HEK293 (cell line): Measurements from ENCODE around the gene MAPT.

Source experiments
- CTCF ChIA-PET: fragments of 350-600 bp; formaldehyde crosslinking; extraction: SDS; loops from one replicate; lab custom pipeline; 2021; ENCODE audit warnings: antibody characterized with exemption; lab: Yijun Ruan, JAX
- POLR2A ChIA-PET: fragments of 300-600 bp; formaldehyde crosslinking; extraction: SDS; loops from one replicate; lab custom pipeline; 2020; ENCODE audit warnings: antibody characterized with exemption, inconsistent platforms; lab: Yijun Ruan, JAX
- H3K27ac ChIP-seq: fragments of 200-500 bp; sonication (Bioruptor generic); 2 replicates; pipeline ENCODE4 v1.5.1; 2014; ENCODE audit warnings: low read depth, low read length, control low read depth, inconsistent platforms; ENCODE audit errors: extremely low read depth
- H3K36me3 ChIP-seq, 2 experiments: fragments of 200-500 bp in 1 of 2; sonication (Bioruptor generic) in 1 of 2; 1 replicate in 1 of 2; 2 replicates in 1 of 2; pipeline ENCODE4 v1.5.1; 2014 to 2017; ENCODE audit warnings: inconsistent platforms in 2 of 2, low read length in 2 of 2; ENCODE audit not compliant: control insufficient read depth in 2 of 2, insufficient read depth in 1 of 2
- H3K4me1 ChIP-seq: fragments of 200-500 bp; sonication (Bioruptor generic); 2 replicates; pipeline ENCODE4 v1.5.1; 2014; ENCODE audit warnings: mild to moderate bottlenecking, low read length, inconsistent platforms; ENCODE audit not compliant: control insufficient read depth, insufficient read depth
- H3K4me3 ChIP-seq: 2 replicates; pipeline ENCODE4 v1.5.1; 2011; ENCODE audit warnings: low read depth, mild to moderate bottlenecking, control low read depth, low read length, moderate library complexity
- H3K9me3 ChIP-seq: fragments of 200-500 bp; sonication (Bioruptor generic); 2 replicates; pipeline ENCODE4 v1.5.1; 2014; ENCODE audit warnings: low read depth, low read length, inconsistent platforms; ENCODE audit not compliant: control insufficient read depth, insufficient read depth
- EGR2 ChIP-seq: fragments of 450-650 bp; formaldehyde crosslinking; IDR thresholded peaks from 2 replicates; pipeline ENCODE4 v1.5.1; 2016; ENCODE audit warnings: low read depth, missing biosample characterization, missing genetic modification characterization
- KLF1 ChIP-seq: fragments of 450-650 bp; formaldehyde crosslinking; IDR thresholded peaks from 2 replicates; pipeline ENCODE4 v1.5.1; 2016; ENCODE audit warnings: missing biosample characterization, missing genetic modification characterization
- KLF10 ChIP-seq: fragments of 450-650 bp; IDR thresholded peaks from 2 replicates; pipeline ENCODE4 v1.5.1; 2018; ENCODE audit warnings: missing biosample characterization, mild to moderate bottlenecking, missing genetic modification characterization
- KLF8 ChIP-seq: fragments of 450-650 bp; formaldehyde crosslinking; IDR thresholded peaks from 2 replicates; pipeline ENCODE4 v1.5.1; 2016; ENCODE audit warnings: missing biosample characterization, missing genetic modification characterization
- KLF9 ChIP-seq: fragments of 450-650 bp; formaldehyde crosslinking; IDR thresholded peaks from 2 replicates; pipeline ENCODE4 v1.5.1; 2016; ENCODE audit warnings: missing biosample characterization, missing genetic modification characterization, low read depth
- PRDM1 ChIP-seq: fragments of 450-650 bp; formaldehyde crosslinking; IDR thresholded peaks from 2 replicates; pipeline ENCODE4; 2016; ENCODE audit warnings: missing biosample characterization, missing genetic modification characterization
- YY1 ChIP-seq: fragments of 450-650 bp; formaldehyde crosslinking; IDR thresholded peaks from 2 replicates; pipeline ENCODE4 v1.5.1; 2018; ENCODE audit warnings: missing biosample characterization, missing genetic modification characterization
- ZBTB17 ChIP-seq: fragments of 450-650 bp; formaldehyde crosslinking; IDR thresholded peaks from 2 replicates; pipeline ENCODE4 v1.5.1; 2016; ENCODE audit warnings: missing biosample characterization, missing genetic modification characterization
- ZBTB20 ChIP-seq: fragments of 450-650 bp; formaldehyde crosslinking; IDR thresholded peaks from 2 replicates; pipeline ENCODE4 v1.5.1; 2016; ENCODE audit warnings: missing biosample characterization, missing genetic modification characterization
- ZBTB8A ChIP-seq: fragments of 450-650 bp; formaldehyde crosslinking; IDR thresholded peaks from 2 replicates; pipeline ENCODE4 v1.5.1; 2016; ENCODE audit warnings: missing biosample characterization, missing genetic modification characterization
- ZIC2 ChIP-seq: fragments of 450-650 bp; formaldehyde crosslinking; IDR thresholded peaks from 2 replicates; pipeline ENCODE4 v1.5.1; 2016; ENCODE audit warnings: missing biosample characterization, missing genetic modification characterization
- ZNF114 ChIP-seq: fragments of 450-650 bp; formaldehyde crosslinking; IDR thresholded peaks from 2 replicates; pipeline ENCODE4 v1.5.0; 2017; ENCODE audit warnings: missing biosample characterization, missing genetic modification characterization
- ZNF341 ChIP-seq: fragments of 450-650 bp; formaldehyde crosslinking; IDR thresholded peaks from 2 replicates; pipeline ENCODE4; 2016; ENCODE audit warnings: low read depth, missing biosample characterization, missing genetic modification characterization
- ZNF426 ChIP-seq: fragments of 450-650 bp; formaldehyde crosslinking; IDR thresholded peaks from 2 replicates; pipeline ENCODE4 v1.5.1; 2017; ENCODE audit warnings: missing biosample characterization, missing genetic modification characterization, mild to moderate bottlenecking, inconsistent platforms, moderate library complexity
- ZNF530 ChIP-seq: fragments of 450-650 bp; formaldehyde crosslinking; IDR thresholded peaks from 2 replicates; pipeline ENCODE4 v1.5.1; 2016; ENCODE audit warnings: low read depth, missing biosample characterization, missing genetic modification characterization
- ZNF549 ChIP-seq: fragments of 450-650 bp; IDR thresholded peaks from 2 replicates; pipeline ENCODE4 v1.5.1; 2018; ENCODE audit warnings: missing biosample characterization, missing genetic modification characterization, mild to moderate bottlenecking, inconsistent platforms, moderate library complexity
- ZNF623 ChIP-seq: fragments of 450-650 bp; formaldehyde crosslinking; IDR thresholded peaks from 2 replicates; pipeline ENCODE4 v1.5.1; 2016; ENCODE audit warnings: missing biosample characterization, missing genetic modification characterization
- ZNF76 ChIP-seq: fragments of 450-650 bp; formaldehyde crosslinking; IDR thresholded peaks from 2 replicates; pipeline ENCODE4; 2016; ENCODE audit warnings: low read depth, missing biosample characterization, missing genetic modification characterization, borderline replicate concordance
- ZNF768 ChIP-seq: fragments of 450-650 bp; formaldehyde crosslinking; IDR thresholded peaks from 2 replicates; pipeline ENCODE4 v1.5.1; 2018; ENCODE audit warnings: missing biosample characterization, mild to moderate bottlenecking, missing genetic modification characterization
- ZSCAN16 ChIP-seq: fragments of 450-650 bp; formaldehyde crosslinking; IDR thresholded peaks from 2 replicates; pipeline ENCODE4 v1.5.1; 2016; ENCODE audit warnings: missing biosample characterization, missing genetic modification characterization
- TF ChIP-seq, protein P1 (sequence below): fragments of 450-650 bp; formaldehyde crosslinking; IDR thresholded peaks from 2 replicates; pipeline ENCODE4 v1.5.1; 2017; ENCODE audit warnings: missing biosample characterization, missing genetic modification characterization
- TF ChIP-seq, protein P2 (sequence below): fragments of 450-650 bp; formaldehyde crosslinking; optimal IDR thresholded peaks from 2 replicates; pipeline ENCODE3; 2016; ENCODE audit warnings: missing biosample characterization, mild to moderate bottlenecking, missing genetic modification characterization
- TF ChIP-seq, protein P3 (sequence below): fragments of 450-650 bp; formaldehyde crosslinking; conservative IDR thresholded peaks from 2 replicates; pipeline ENCODE4 v1.5.1; 2016; ENCODE audit warnings: low read depth, missing biosample characterization, missing genetic modification characterization
- TF ChIP-seq, protein P4 (sequence below): fragments of 450-650 bp; formaldehyde crosslinking; IDR thresholded peaks from 2 replicates; pipeline ENCODE4 v1.5.1; 2017; ENCODE audit warnings: missing biosample characterization, mild to moderate bottlenecking, missing genetic modification characterization, moderate library complexity

The MAPT gene

DNA sequence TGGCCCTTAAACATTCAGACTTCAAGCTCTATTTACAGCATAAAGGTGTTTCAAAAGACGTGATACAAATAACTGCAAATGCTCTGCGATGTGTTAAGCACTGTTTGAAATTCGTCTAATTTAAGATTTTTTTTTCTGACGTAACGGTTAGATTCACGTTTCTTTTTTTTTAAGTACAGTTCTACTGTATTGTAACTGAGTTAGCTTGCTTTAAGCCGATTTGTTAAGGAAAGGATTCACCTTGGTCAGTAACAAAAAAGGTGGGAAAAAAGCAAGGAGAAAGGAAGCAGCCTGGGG lies 681 bp upstream of the MAPT start:
- Histone ChIP-seq H3K4me1 (peaks cover 11% of the 10 kb centered on the region; the same call in 1 of the 2 replicates), H3K4me3 (peak overlapping the region; percentile 45; the same call in 1 of the 2 replicates), H3K27ac (peak overlapping the region; percentile 55; the same call in 1 of the 2 replicates), H3K9me3 (no peaks in the 10 kb centered on the region), H3K36me3 (no peaks in the 10 kb centered on the region)
- CTCF ChIA-PET = interaction anchor here (0.6 to 2.0 kb wide), 26 partner anchors 9 to 826 kb away, joined by 3 to 9 read pairs (median 4); no protein-coding TSS in a partner anchor
- TF ChIP-seq, protein P1, sequence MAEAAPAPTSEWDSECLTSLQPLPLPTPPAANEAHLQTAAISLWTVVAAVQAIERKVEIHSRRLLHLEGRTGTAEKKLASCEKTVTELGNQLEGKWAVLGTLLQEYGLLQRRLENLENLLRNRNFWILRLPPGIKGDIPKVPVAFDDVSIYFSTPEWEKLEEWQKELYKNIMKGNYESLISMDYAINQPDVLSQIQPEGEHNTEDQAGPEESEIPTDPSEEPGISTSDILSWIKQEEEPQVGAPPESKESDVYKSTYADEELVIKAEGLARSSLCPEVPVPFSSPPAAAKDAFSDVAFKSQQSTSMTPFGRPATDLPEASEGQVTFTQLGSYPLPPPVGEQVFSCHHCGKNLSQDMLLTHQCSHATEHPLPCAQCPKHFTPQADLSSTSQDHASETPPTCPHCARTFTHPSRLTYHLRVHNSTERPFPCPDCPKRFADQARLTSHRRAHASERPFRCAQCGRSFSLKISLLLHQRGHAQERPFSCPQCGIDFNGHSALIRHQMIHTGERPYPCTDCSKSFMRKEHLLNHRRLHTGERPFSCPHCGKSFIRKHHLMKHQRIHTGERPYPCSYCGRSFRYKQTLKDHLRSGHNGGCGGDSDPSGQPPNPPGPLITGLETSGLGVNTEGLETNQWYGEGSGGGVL (tag by site-specific recombination) = no peak
- no peak for TF ChIP-seq YY1
- no peak for TF ChIP-seq ZNF341
- no peak for TF ChIP-seq KLF10 (tag by site-specific recombination)
- no peak for TF ChIP-seq ZSCAN16 (tag by site-specific recombination)
- no peak for TF ChIP-seq ZNF549 (tag by site-specific recombination)
- TF ChIP-seq ZNF114 (tag by site-specific recombination) = no peak
- POLR2A ChIA-PET = no interaction called here

DNA sequence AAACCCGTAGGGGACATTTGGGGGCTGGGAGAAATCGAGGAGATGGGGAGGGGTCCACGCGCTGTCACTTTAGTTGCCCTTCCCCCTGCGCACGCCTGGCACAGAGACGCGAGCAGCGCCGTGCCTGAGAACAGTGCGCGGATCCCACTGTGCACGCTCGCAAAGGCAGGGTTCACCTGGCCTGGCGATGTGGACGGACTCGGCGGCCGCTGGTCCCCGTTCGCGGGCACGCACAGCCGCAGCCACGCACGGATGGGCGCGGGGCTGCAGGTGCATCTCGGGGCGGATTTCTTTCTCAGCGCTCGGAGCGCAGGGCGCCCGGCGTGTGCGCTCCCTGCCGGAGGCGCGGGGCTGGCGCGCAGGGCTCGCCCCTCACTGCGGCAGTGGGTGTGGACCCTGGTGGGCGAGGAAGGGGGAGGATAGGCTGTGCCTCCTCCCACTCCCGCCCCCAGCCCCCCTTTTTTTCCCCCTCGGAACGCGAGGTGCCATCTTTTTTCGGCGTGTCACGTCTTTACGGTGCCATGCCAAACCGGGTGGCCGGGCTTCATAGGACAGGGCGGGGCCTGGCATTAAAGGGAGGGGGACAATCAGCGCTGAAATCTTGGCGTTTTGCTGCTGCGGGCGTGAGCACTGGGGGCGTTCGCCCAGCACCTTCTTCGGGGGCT lies 1.1 kb downstream of the MAPT start:
- CTCF ChIA-PET = interaction anchor here (0.6 to 1.3 kb wide), 2 partner anchors 23 to 316 kb away, joined by 3 read pairs; no protein-coding TSS in a partner anchor
- H3K4me3 ChIP-seq = peak overlapping the region; percentile 74
- no peak overlapping the region for H3K27ac ChIP-seq
- TF ChIP-seq, protein P1 (tag by site-specific recombination) = peak; percentile 97
- TF ChIP-seq ZNF426 (tag by site-specific recombination) = no peak
- no peak for TF ChIP-seq ZNF623 (tag by site-specific recombination)
- peak; percentile 34; the same call in 1 of the 2 replicates for TF ChIP-seq ZBTB20
- peak; percentile 67; the same call in 1 of the 2 replicates for TF ChIP-seq KLF9
- TF ChIP-seq, protein P2, sequence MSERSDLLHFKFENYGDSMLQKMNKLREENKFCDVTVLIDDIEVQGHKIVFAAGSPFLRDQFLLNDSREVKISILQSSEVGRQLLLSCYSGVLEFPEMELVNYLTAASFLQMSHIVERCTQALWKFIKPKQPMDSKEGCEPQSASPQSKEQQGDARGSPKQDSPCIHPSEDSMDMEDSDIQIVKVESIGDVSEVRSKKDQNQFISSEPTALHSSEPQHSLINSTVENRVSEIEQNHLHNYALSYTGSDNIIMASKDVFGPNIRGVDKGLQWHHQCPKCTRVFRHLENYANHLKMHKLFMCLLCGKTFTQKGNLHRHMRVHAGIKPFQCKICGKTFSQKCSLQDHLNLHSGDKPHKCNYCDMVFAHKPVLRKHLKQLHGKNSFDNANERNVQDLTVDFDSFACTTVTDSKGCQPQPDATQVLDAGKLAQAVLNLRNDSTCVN (tag by site-specific recombination) = peak; percentile 98
- peak; percentile 38 for TF ChIP-seq YY1
- peak; percentile 92 for TF ChIP-seq EGR2 (tag by site-specific recombination)
- TF ChIP-seq ZNF530 (tag by site-specific recombination) = no peak
- TF ChIP-seq, protein P3, sequence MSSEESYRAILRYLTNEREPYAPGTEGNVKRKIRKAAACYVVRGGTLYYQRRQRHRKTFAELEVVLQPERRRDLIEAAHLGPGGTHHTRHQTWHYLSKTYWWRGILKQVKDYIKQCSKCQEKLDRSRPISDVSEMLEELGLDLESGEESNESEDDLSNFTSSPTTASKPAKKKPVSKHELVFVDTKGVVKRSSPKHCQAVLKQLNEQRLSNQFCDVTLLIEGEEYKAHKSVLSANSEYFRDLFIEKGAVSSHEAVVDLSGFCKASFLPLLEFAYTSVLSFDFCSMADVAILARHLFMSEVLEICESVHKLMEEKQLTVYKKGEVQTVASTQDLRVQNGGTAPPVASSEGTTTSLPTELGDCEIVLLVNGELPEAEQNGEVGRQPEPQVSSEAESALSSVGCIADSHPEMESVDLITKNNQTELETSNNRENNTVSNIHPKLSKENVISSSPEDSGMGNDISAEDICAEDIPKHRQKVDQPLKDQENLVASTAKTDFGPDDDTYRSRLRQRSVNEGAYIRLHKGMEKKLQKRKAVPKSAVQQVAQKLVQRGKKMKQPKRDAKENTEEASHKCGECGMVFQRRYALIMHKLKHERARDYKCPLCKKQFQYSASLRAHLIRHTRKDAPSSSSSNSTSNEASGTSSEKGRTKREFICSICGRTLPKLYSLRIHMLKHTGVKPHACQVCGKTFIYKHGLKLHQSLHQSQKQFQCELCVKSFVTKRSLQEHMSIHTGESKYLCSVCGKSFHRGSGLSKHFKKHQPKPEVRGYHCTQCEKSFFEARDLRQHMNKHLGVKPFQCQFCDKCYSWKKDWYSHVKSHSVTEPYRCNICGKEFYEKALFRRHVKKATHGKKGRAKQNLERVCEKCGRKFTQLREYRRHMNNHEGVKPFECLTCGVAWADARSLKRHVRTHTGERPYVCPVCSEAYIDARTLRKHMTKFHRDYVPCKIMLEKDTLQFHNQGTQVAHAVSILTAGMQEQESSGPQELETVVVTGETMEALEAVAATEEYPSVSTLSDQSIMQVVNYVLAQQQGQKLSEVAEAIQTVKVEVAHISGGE (tag by site-specific recombination) = 0 out of 2 replicates have a peak, but pooled peaks have one; percentile 6
- TF ChIP-seq ZNF341 = peak; percentile 74
- TF ChIP-seq ZNF768 (tag by site-specific recombination) = peak; percentile 74; the same call in 1 of the 2 replicates
- TF ChIP-seq, protein P4, sequence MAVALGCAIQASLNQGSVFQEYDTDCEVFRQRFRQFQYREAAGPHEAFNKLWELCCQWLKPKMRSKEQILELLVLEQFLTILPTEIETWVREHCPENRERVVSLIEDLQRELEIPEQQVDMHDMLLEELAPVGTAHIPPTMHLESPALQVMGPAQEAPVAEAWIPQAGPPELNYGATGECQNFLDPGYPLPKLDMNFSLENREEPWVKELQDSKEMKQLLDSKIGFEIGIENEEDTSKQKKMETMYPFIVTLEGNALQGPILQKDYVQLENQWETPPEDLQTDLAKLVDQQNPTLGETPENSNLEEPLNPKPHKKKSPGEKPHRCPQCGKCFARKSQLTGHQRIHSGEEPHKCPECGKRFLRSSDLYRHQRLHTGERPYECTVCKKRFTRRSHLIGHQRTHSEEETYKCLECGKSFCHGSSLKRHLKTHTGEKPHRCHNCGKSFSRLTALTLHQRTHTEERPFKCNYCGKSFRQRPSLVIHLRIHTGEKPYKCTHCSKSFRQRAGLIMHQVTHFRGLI = peak; percentile 52; the same call in 1 of the 2 replicates
- peak; percentile 38 for TF ChIP-seq ZIC2
- TF ChIP-seq ZBTB8A (tag by site-specific recombination) = peak; percentile 84
- peak; percentile 59 for TF ChIP-seq ZBTB17 (tag by site-specific recombination)
- TF ChIP-seq ZNF76 (tag by site-specific recombination) = peak; percentile 76; the same call in 1 of the 2 replicates
- TF ChIP-seq KLF1 (tag by site-specific recombination) = peak; percentile 67; the same call in 1 of the 2 replicates
- TF ChIP-seq PRDM1 (tag by site-specific recombination) = no peak
- TF ChIP-seq KLF8 (tag by site-specific recombination) = peak; percentile 32; the same call in 1 of the 2 replicates

More for the DNA sequence above, 1.1 kb downstream of the MAPT start:
- H3K9me3 ChIP-seq = no peaks in the 10 kb centered on the region
- POLR2A ChIA-PET = no interaction called here
- H3K4me1 ChIP-seq = peaks cover 11% of the 10 kb centered on the region; the same call in 1 of the 2 replicates
- H3K36me3 ChIP-seq = no peaks in the 10 kb centered on the region
